NT2/D1 (cell line): ENCODE measurements around the gene BTF3.

ENCODE experiments used
- DNase-seq: peaks from one replicate; pipeline ENCODE4 v3.0.0-alpha.2; 2011; ENCODE audit warnings: low read depth, low spot score
- H3K27me3 ChIP-seq: 2 replicates; pipeline ENCODE4 v1.6.0; 2011; ENCODE audit warnings: mild to moderate bottlenecking; ENCODE audit not compliant: insufficient read length, insufficient read depth
- H3K36me3 ChIP-seq: 2 replicates; pipeline ENCODE4 v1.6.1; 2011; ENCODE audit warnings: mild to moderate bottlenecking, low read length, mixed read lengths; ENCODE audit not compliant: insufficient read depth, insufficient read length
- H3K4me1 ChIP-seq: 2 replicates; pipeline ENCODE4 v1.5.1; 2011; ENCODE audit not compliant: insufficient read depth, insufficient read length
- H3K4me3 ChIP-seq: 2 replicates; pipeline ENCODE4 v1.5.1; 2011; ENCODE audit warnings: low read depth; ENCODE audit not compliant: insufficient read length
- H3K9ac ChIP-seq: 2 replicates; pipeline ENCODE4 v1.6.0; 2011; ENCODE audit warnings: low read depth; ENCODE audit not compliant: insufficient read length
- H3K9me3 ChIP-seq: 2 replicates; pipeline ENCODE4 v1.5.1; 2011; ENCODE audit warnings: mild to moderate bottlenecking, low read length; ENCODE audit not compliant: insufficient read depth
- SUZ12 ChIP-seq: IDR thresholded peaks from 2 replicates; pipeline ENCODE4 v1.6.1; 2011; ENCODE audit not compliant: insufficient read length, insufficient read depth; ENCODE audit errors: extremely low read depth
- YY1 ChIP-seq: IDR thresholded peaks from 2 replicates; pipeline ENCODE4 v1.6.1; 2011; ENCODE audit not compliant: insufficient read length, insufficient read depth
- ZNF274 ChIP-seq: IDR thresholded peaks from 2 replicates; pipeline ENCODE4 v1.6.1; 2011; ENCODE audit warnings: mild to moderate bottlenecking, low read depth, low read length

The BTF3 gene

GRCh38 chr5:73528248-73528647, 30.0 kb downstream of the BTF3 start:
- H3K9me3 ChIP-seq = no peaks in the 10 kb centered on the region

GRCh38 chr5:73529081-73529480, 30.8 kb downstream of the BTF3 start:
- Histone ChIP-seq H3K27me3 (no peaks in the 10 kb centered on the region), H3K4me3 (no peak overlapping the region), H3K9me3 (no peaks in the 10 kb centered on the region), H3K36me3 (no peaks in the 10 kb centered on the region), H3K4me1 (no peaks in the 10 kb centered on the region), H3K9ac (no peak overlapping the region)
- TF ChIP-seq YY1 (no peak), SUZ12 (no peak), ZNF274 (no peak)
- no peak for DNase-seq

More at GRCh38 chr5:73528248-73528647, 30.0 kb downstream of the BTF3 start:
- Histone ChIP-seq H3K4me1 (no peaks in the 10 kb centered on the region), H3K36me3 (no peaks in the 10 kb centered on the region), H3K27me3 (no peaks in the 10 kb centered on the region), H3K9ac (no peak overlapping the region), H3K4me3 (no peak overlapping the region)
- no peak for DNase-seq
- no peak for TF ChIP-seq YY1
- no peak for TF ChIP-seq ZNF274
- TF ChIP-seq SUZ12 = no peak

- DNase-seq = no peak
- no peaks in the 10 kb centered on the region for H3K9me3 ChIP-seq
- no peak overlapping the region for H3K4me3 ChIP-seq
- no peaks in the 10 kb centered on the region for H3K27me3 ChIP-seq
- no peak for TF ChIP-seq SUZ12
- TF ChIP-seq YY1 = no peak
- no peak for TF ChIP-seq ZNF274
- H3K4me1 ChIP-seq = no peaks in the 10 kb centered on the region
- H3K36me3 ChIP-seq = no peaks in the 10 kb centered on the region
- no peak overlapping the region for H3K9ac ChIP-seq
Observed at GRCh38 chr5:73531356-73531755, 33.1 kb downstream of the BTF3 start.

- H3K36me3 ChIP-seq = no peaks in the 10 kb centered on the region
- no peak for DNase-seq
Observed at GRCh38 chr5:73532195-73532594, 34.0 kb downstream of the BTF3 start.

GRCh38 chr5:73534011-73534644, 35.9 kb downstream of the BTF3 start:
- Histone ChIP-seq H3K9ac (no peak overlapping the region), H3K4me1 (no peaks in the 10 kb centered on the region), H3K9me3 (no peaks in the 10 kb centered on the region), H3K27me3 (no peaks in the 10 kb centered on the region), H3K4me3 (no peak overlapping the region), H3K36me3 (no peaks in the 10 kb centered on the region)
- no peak for DNase-seq
- TF ChIP-seq YY1 (no peak), SUZ12 (no peak), ZNF274 (no peak)

More at GRCh38 chr5:73532195-73532594, 34.0 kb downstream of the BTF3 start:
- H3K27me3 ChIP-seq = no peaks in the 10 kb centered on the region
- H3K4me3 ChIP-seq = no peak overlapping the region
- H3K4me1 ChIP-seq = no peaks in the 10 kb centered on the region
- no peak overlapping the region for H3K9ac ChIP-seq
- TF ChIP-seq YY1 = no peak
- TF ChIP-seq SUZ12 = no peak
- TF ChIP-seq ZNF274 = no peak
- no peaks in the 10 kb centered on the region for H3K9me3 ChIP-seq

- no peak for DNase-seq
- TF ChIP-seq SUZ12 (no peak), YY1 (no peak), ZNF274 (no peak)
- Histone ChIP-seq H3K4me3 (no peak overlapping the region), H3K27me3 (no peaks in the 10 kb centered on the region), H3K9me3 (no peaks in the 10 kb centered on the region), H3K9ac (no peak overlapping the region), H3K36me3 (no peaks in the 10 kb centered on the region), H3K4me1 (no peaks in the 10 kb centered on the region)
Observed at GRCh38 chr5:73534971-73535370, 36.7 kb downstream of the BTF3 start.

- Histone ChIP-seq H3K27me3 (no peaks in the 10 kb centered on the region), H3K9ac (no peak overlapping the region), H3K36me3 (no peaks in the 10 kb centered on the region), H3K4me1 (no peaks in the 10 kb centered on the region), H3K4me3 (no peak overlapping the region), H3K9me3 (no peaks in the 10 kb centered on the region)
- TF ChIP-seq ZNF274 = no peak
- no peak for TF ChIP-seq SUZ12
- TF ChIP-seq YY1 = no peak
- no peak for DNase-seq
Observed at GRCh38 chr5:73539730-73540129, 41.5 kb downstream of the BTF3 start.

- no peak overlapping the region for H3K4me3 ChIP-seq
- no peaks in the 10 kb centered on the region for H3K4me1 ChIP-seq
- DNase-seq = no peak
- no peak for TF ChIP-seq ZNF274
- no peak for TF ChIP-seq YY1
- no peak for TF ChIP-seq SUZ12
- no peaks in the 10 kb centered on the region for H3K27me3 ChIP-seq
- no peak overlapping the region for H3K9ac ChIP-seq
- no peaks in the 10 kb centered on the region for H3K9me3 ChIP-seq
- no peaks in the 10 kb centered on the region for H3K36me3 ChIP-seq
Observed at GRCh38 chr5:73540192-73540591, 42.0 kb downstream of the BTF3 start.
